Daoy (cell line): Measurements from ENCODE around the gene GPRC6A. TPM values are rescaled to one million over a fixed set of nuclear protein-coding genes. Genes with fewer than 3 reads are reported as not detected.

Experiments
- DNase-seq: peaks from one replicate; pipeline ENCODE4 v3.0.0-alpha.2; 2015; ENCODE audit warnings: low read depth
- total RNA-seq: library from RNA; depleted of rRNA; stranded (reverse); fragments of >200 nt; shearing (Covaris generic); gene quantifications from 2 replicates; pipeline ENCODE4 v1.2.3, GENCODE V29; 2014; rRNA removed

GPRC6A gene
- total RNA-seq, 1 experiment from 2014 or later: not detected

DNA sequence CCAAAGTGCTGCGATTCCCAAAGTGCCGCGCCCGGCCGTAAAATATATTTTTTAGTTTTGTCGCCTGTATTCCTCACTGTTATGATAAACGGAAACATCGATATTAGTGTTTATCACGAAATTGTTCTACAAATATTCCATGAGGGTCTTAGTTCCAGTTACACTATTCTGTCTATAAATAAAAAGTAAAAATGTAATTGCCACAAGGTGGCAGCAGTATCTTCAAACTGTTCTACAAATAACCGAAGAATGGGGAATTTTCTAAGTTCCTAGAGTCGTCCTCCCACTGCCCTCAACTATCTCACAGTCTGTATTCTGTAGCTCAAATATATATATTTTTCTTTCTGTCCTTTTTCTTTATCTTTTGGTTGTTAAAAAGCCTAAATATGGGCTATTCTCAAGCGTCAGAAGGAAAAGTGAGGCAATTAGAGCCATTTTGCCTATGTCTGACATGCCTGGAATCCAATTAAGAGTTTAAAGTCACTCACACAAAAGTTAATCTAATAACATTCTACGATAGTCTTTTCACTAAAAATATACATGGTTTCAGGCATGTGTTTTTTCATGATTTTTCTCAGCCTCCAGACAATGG is 49.2 kb downstream of the GPRC6A start:
- DNase-seq: peak; percentile 11

DNA sequence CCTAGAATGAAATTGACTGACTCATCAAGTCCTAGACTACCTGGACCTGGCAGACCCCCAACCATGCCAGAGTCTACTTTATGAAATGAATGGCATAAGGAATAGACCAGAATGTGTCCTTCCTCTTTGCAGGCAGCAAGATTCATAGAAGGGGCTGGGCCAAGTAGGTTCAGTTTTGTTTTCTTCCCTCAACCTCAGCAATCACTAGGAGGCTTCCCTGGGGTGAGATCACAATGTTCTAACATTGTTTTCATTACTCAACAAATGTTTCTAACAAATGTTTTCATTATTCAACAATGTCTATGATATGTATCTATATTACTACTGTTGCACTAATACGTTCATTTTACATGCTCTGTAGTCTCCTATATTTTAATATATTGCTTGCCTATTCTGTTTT is 55.0 kb downstream of the GPRC6A start:
- no peak for DNase-seq

DNA sequence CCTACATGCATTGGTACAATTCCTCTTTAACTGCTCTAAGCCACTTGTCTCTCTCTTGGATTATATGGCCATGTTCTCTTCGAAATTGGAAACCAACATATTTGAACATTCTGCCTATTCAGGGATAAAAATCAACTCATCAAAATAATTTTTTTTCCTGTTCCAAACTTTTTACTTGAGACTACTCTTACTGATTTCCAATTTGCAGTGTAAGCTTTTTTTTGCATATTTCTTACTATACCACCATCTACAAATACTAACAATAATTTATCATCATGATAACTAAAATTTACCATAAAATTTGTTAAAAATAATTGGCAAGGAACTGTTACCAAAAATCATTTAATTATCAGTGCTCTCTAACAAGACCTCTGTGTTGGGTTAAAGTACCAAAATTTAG is 56.4 kb downstream of the GPRC6A start:
- no peak for DNase-seq

DNA sequence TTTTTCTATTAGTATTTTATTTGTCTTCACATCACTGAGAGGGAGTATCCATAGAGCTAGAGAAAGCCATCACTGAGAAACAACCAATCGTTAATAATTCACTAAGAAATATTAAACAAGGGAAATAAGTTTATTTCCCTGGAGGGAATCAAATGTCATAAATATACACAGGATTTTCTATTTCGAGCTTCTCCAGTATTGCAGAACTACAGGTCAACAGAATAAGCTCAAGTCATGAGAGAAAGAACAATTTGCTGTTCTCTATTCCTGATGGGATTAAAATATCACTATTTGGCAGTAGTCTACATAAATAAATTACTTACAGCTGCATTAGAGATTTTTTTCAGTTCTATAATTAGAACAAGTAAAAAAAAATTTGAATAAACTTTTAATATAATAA is 61.2 kb downstream of the GPRC6A start:
- DNase-seq: no peak

DNA sequence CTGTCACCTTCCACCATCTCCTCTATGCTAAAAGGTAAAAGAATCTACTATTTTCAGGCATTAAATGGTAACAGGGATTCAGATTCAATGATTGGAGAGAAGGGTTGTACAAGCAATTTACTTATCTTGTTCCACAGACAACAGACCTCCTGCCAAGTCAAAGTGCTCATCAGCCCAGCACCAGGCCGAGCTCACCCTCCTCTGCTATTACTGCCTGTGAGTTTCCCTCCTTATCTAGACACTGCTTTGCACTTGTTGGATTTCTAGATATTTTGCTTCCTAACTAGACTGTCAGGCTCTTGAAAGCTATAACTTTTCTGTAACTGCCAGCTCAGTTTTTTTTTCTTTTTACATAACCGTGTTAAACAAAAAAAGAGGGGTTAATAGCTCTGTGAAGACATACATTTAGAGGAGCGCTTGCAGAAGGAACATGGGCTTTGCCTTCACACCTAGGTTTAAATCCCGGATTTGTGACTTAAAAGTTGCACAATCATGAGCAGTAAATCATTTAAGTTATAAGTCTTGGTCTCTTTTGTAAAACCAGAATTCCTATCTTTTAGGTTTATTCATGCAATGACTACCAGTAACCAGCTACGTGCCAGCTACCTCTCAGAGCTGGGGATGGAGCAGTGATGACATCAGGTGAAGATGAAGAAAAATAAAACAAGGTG is 62.2 kb downstream of the GPRC6A start:
- no peak for DNase-seq

DNA sequence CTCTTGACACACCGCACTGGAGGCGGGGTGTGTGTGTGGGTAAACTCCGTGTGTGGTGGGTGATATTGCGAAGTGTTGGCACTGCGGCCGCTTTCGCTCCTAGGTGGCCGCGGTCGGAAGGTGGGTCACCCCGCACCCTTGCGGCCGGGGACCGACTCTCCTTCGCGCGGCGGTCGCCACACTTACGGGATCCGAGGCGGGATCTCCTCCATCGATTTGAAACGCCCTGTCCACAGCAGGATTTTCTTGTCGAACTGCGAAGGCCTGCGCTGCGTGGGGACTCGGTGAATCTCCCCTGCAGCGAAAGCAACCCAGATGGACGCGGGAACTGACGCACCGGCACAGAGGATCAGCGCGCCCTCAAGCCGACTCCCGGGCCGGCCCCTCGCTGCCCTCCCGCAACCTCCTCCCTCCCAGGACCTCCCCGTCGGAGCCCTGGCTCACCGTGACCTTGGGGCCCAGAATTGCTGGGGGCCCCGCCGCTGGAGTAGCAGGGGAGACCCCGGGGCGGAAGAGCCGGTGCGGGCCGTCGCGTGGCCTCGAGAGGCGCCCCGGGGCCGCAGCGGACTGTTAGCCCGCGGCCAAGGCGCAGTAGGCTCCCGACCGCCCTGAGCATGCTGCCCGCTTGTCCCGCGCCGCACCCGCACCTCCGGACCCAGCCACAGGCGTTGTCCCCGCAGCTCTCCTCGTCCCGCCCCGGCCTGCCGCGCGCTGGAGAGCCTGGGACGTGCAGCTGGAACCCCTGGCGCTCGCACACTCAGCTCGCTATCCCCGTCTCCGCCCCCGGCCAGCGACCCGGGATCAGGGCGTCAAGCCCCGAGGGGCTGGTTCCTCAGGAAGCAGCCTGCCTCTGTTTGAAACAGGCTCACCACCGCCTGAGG is 63.7 kb downstream of the GPRC6A start, which contains the start of gene FAM162B:
Gene FAM162B, minus strand, starts transcription at position 759 of the 881 bp plus-strand sequence. Its CDS starts 143 bp downstream, at position 616.
- DNase-seq: peak; percentile 48

DNA sequence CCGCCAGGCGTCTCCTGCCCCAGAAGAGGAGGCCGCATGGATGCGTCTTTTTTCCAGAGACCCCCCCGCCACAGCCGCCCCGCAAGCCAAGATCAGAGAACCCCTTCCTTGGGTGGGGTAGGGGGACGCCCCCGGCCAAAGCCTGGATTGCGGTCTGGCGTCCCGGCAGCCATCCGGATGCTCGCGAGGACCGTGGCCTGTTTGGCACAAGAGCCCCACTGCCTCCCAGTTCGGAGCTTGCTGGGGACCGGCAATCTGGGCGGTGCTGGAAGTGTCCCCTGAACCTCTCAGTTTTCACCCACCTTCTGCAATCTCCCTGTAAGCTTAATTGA is 64.3 kb downstream of the GPRC6A start:
- no peak for DNase-seq

DNA sequence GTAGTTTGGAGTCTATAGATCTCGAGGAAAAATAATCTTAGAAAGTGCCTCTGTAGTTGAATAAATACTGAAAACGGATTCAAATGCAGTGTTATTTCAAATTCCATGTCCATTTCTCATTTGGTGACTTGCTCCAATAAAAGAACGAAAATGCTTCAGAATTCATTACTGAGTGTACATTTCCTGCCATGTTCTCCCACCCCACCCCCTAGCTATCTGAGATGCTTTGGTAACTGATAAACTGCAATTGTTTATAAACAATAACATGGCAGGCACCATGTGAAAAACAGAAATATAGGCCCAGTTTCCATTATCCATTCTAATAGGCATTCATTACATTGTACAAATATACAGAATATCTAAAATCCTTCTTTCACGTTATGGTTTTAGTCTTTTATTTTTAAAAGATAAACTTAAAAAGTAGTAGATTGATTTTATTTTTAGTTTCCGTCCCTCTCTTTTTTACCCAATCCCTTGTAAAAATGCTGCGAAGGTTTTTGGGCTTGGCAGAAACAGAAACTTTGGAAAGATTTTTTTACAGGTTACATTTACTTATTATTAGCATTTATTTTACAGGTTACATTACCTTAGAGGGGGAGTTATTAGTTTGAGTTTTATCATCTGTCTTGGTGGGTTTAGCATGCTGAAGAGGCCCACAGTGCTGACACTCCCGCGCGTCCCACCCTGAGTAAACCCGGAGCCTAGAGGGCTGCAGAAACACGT is 64.8 kb downstream of the GPRC6A start:
- no peak for DNase-seq

DNA sequence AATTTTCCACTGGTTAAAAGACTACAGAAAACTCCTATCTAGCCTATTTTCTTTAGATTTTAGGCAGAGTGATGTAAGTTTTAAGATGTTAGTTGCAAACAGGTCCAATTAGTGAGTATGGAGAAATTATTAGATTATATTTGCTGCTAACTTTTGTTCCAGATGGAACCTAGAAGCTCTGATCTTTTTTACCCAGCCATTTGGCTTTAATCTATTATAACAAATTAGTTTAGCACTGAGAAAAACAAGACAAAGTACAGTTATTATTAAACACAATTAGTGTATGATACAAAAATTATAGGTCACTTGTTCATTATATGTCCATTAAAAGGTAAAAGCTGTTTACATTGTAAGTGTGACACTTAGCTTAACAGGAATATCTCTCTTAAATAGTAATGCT is 65.8 kb downstream of the GPRC6A start:
- DNase-seq: no peak

DNA sequence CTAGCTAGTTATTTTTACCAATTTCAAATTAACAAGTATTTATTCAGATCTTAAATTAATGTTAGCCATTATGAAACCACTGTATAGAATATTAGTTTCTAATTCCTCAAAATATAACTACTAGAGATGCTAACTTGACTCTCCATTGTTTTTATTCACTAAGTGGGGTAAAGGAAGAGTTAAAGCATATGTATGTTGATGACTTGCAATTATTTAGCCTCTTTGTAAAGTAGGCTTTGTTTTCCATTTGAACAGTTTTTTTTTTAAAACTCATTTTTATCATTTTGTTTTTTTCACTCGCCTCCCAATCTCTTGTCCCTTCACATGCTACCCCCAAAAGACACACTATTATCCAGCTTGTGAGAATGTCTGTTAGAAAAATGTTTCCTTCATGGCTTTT is 66.6 kb downstream of the GPRC6A start:
- no peak for DNase-seq

DNA sequence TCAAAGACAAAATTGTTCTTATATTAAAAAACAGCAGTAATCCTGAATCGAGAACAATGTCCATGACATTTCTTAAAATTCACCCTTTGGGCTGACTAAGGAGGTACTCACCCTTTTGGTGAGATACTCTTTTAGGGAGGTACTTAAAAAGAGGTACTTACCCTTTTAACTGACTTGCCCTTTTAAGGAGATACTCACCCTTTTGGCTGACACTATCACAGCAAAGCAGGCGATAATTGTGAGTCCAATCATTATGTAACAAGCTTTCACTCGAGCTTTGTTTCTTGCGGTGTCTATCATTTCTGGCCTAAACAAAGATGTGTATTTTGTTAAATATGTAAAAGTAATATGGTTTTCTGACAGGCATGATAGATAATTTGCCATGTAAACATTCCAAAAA is 67.1 kb downstream of the GPRC6A start:
- no peak for DNase-seq

DNA sequence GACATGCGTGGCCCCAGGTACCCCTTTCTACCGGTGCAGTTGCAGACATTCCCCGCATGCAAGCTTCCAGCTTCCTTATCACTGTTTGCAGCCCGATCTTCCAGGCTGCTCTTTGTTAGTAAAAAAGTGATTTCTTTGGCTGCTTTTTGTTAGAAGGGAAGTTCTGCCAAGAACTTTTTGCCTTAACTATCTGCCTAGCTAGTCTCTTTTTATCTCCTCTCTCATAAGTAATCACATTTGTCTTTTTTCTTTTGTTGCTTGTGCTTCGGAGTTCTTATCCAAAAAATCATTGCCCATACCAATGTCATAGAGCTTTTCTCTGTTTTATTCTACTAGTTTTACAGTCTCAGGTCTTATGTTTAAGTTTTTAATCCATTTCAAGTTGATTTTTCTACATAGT is 83.7 kb downstream of the GPRC6A start:
- no peak for DNase-seq

Other genes with a start within 250 kb of the GPRC6A start
- under 0.01 TPM in 1 of 2 replicates, not detected in the other for gene RSPH4A, start 212.6 kb downstream of the GPRC6A start, total RNA-seq
- gene ZUP1, start 160.3 kb downstream of the GPRC6A start, total RNA-seq: 16.7 and 21.0 TPM in 2 replicates
- gene KPNA5, start 147.9 kb downstream of the GPRC6A start, total RNA-seq: 10.5 and 16.7 TPM in 2 replicates
- 0.29 and 3.0 TPM in 2 replicates for gene FAM162B, start 63.4 kb downstream of the GPRC6A start, total RNA-seq
- gene RFX6, start 48.2 kb upstream of the GPRC6A start, total RNA-seq: not detected in 2 replicates